OCI-LY3 (cell line): ENCODE data around the gene TMC2.
"Not testable (repeated sequence)": the region's sequence is repeated elsewhere in the genome, so short reads cannot be mapped to it uniquely, and the experiment has no call there.

ENCODE experiments used
- H2AFZ ChIP-seq: fragments of 200-600, 300-600 bp; shearing (Covaris generic); 2 replicates; pipeline ENCODE4 v1.6.0; 2014; ENCODE audit warnings: antibody characterized with exemption, low read depth, low read length
- H3K27ac ChIP-seq: fragments of 200-600, 300-600 bp; sonication (generic); 2 replicates; pipeline ENCODE4 v1.5.1; 2014; ENCODE audit warnings: mild to moderate bottlenecking, low read length, moderate library complexity, mixed read lengths
- H3K27me3 ChIP-seq: fragments of 200-600, 300-600 bp; sonication (generic); 2 replicates; pipeline ENCODE4 v1.6.1; 2014; ENCODE audit warnings: low read depth, low read length, mixed read lengths
- H3K36me3 ChIP-seq: fragments of 200-600, 300-600 bp; sonication (generic); replicated peaks from 2 replicates; pipeline ENCODE3; 2014; ENCODE audit warnings: low read depth, low read length, mixed read lengths
- H3K4me1 ChIP-seq: fragments of 300-600, 200-600 bp; sonication (generic); 2 replicates; pipeline ENCODE4 v1.6.1; 2014; ENCODE audit warnings: low read length, mixed read lengths
- H3K4me2 ChIP-seq: fragments of 200-600, 300-600 bp; sonication (generic); 2 replicates; pipeline ENCODE4 v1.6.1; 2014; ENCODE audit warnings: low read length, mixed read lengths
- H3K4me3 ChIP-seq: fragments of 300-600, 200-600 bp; sonication (generic); 2 replicates; pipeline ENCODE4 v1.5.1; 2014; ENCODE audit warnings: antibody characterized with exemption, mild to moderate bottlenecking, low read length, moderate library complexity
- H3K79me2 ChIP-seq: fragments of 300-600, 200-600 bp; shearing (Covaris generic); 2 replicates; pipeline ENCODE4 v1.6.1; 2014; ENCODE audit warnings: mild to moderate bottlenecking, low read length, mixed read lengths
- H3K9ac ChIP-seq: fragments of 300-600, 200-600 bp; shearing (Covaris generic); 2 replicates; pipeline ENCODE4 v1.6.0; 2014; ENCODE audit warnings: mild to moderate bottlenecking, low read length, moderate library complexity
- H3K9me3 ChIP-seq: fragments of 200-600, 300-600 bp; shearing (Covaris generic); 2 replicates; pipeline ENCODE4 v1.6.1; 2014; ENCODE audit warnings: low read length, mixed read lengths; ENCODE audit not compliant: insufficient read depth
- H4K20me1 ChIP-seq: fragments of 200-600, 300-600 bp; sonication (generic); 2 replicates; pipeline ENCODE4 v1.6.1; 2016; ENCODE audit warnings: low read length, mixed read lengths; ENCODE audit not compliant: insufficient read depth
- EZH2phosphoT487 ChIP-seq: fragments of 200-600 bp; shearing (Covaris generic); IDR thresholded peaks from 2 replicates; pipeline ENCODE4 v1.6.1; 2018; ENCODE audit warnings: antibody characterized with exemption, mixed run types, low read depth
- TF ChIP-seq, protein P1 (sequence below): fragments of 200-600, 300-600 bp; sonication (generic); IDR thresholded peaks from 2 replicates; pipeline ENCODE4 v1.5.1; 2014; ENCODE audit warnings: antibody characterized with exemption, low read length, low read depth

The TMC2 gene

GRCh38 chr20:2519115-2519809 lies 17.1 kb upstream of the TMC2 start:
- peaks cover 10% of the 10 kb centered on the region for H3K27me3 ChIP-seq
- H2AFZ ChIP-seq: no peak overlapping the region
- H3K4me3 ChIP-seq: no peak overlapping the region
- H3K9ac ChIP-seq: no peak overlapping the region
- H3K9me3 ChIP-seq: no peaks in the 10 kb centered on the region
- H3K36me3 ChIP-seq: no peaks in the 10 kb centered on the region
- no peak for TF ChIP-seq EZH2phosphoT487
- TF ChIP-seq, protein P1, sequence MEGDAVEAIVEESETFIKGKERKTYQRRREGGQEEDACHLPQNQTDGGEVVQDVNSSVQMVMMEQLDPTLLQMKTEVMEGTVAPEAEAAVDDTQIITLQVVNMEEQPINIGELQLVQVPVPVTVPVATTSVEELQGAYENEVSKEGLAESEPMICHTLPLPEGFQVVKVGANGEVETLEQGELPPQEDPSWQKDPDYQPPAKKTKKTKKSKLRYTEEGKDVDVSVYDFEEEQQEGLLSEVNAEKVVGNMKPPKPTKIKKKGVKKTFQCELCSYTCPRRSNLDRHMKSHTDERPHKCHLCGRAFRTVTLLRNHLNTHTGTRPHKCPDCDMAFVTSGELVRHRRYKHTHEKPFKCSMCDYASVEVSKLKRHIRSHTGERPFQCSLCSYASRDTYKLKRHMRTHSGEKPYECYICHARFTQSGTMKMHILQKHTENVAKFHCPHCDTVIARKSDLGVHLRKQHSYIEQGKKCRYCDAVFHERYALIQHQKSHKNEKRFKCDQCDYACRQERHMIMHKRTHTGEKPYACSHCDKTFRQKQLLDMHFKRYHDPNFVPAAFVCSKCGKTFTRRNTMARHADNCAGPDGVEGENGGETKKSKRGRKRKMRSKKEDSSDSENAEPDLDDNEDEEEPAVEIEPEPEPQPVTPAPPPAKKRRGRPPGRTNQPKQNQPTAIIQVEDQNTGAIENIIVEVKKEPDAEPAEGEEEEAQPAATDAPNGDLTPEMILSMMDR: no peak
- no peak overlapping the region for H3K27ac ChIP-seq
- no peaks in the 10 kb centered on the region for H3K79me2 ChIP-seq
- no peaks in the 10 kb centered on the region for H4K20me1 ChIP-seq
- peaks cover 3% of the 10 kb centered on the region; the same call in 1 of the 2 replicates for H3K4me1 ChIP-seq
- H3K4me2 ChIP-seq: no peak overlapping the region

- no peaks in the 10 kb centered on the region for H4K20me1 ChIP-seq
- no peak overlapping the region for H3K9ac ChIP-seq
- H3K27ac ChIP-seq: no peak overlapping the region
- no peaks in the 10 kb centered on the region for H3K36me3 ChIP-seq
- H2AFZ ChIP-seq: no peak overlapping the region
- no peaks in the 10 kb centered on the region for H3K79me2 ChIP-seq
- peaks cover 8% of the 10 kb centered on the region; the same call in 1 of the 2 replicates for H3K4me1 ChIP-seq
- H3K27me3 ChIP-seq: peaks cover 15% of the 10 kb centered on the region
- H3K4me2 ChIP-seq: no peak overlapping the region
- no peaks in the 10 kb centered on the region for H3K9me3 ChIP-seq
- H3K4me3 ChIP-seq: no peak overlapping the region
- TF ChIP-seq EZH2phosphoT487: no peak
- TF ChIP-seq, protein P1: no peak
Observed at GRCh38 chr20:2520617-2521016, 15.8 kb upstream of the TMC2 start.

DNA sequence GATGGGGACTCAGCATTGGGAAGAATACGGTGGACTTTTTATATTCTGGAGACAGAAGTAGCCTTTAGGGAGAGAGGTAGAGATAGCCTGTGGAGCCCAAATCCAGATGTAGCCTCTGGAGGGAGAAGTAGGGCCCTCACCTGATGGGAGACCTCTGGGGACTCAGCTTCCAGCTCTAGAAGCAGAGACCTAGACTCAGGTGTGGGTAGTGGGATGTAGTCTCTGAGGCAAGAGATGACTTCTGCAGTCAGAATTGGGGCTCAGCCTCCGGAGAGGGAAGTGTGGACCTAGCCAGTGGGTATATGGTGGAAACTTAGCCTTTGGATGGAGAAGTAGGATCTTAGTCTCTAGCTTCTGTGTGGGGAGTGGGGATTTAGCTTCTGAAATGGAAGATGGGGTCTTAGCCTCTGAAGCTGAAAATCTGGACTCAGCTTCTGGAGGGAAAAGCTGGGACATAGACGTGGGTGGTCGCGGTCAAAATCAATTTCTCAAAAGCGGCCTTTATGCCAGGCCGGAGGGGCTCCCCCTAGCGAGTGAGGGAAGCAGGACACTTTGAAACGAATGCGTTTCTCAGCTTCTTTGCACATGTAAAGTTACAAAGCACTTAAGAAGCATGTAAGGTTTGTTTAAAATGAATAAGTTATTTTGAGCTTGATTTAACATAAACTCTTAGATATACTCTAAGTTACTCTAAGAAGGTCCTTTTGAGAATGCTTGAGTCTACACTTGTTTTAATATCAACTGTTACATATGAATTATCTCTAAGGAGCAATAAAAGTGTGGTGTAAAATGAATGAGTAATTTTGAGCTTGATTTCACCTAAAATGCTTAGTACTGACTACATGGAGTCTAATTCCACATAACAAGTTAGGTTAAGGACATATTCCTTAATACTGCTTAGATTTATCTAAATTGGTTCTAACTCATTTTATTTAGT lies 14.7 kb upstream of the TMC2 start:
- no peaks in the 10 kb centered on the region for H4K20me1 ChIP-seq
- H3K36me3 ChIP-seq: no peaks in the 10 kb centered on the region
- H3K27ac ChIP-seq: no peak overlapping the region
- H3K4me3 ChIP-seq: peak overlapping the region; percentile 13; the same call in 1 of the 2 replicates
- peak overlapping the region; percentile 46 for H3K4me2 ChIP-seq
- peak overlapping the region; percentile 90 for H2AFZ ChIP-seq
- TF ChIP-seq, protein P1: peak; percentile 95
- TF ChIP-seq EZH2phosphoT487: no peak
- H3K4me1 ChIP-seq: peaks cover 8% of the 10 kb centered on the region; the same call in 1 of the 2 replicates
- no peaks in the 10 kb centered on the region for H3K79me2 ChIP-seq
- peaks cover 18% of the 10 kb centered on the region for H3K27me3 ChIP-seq
- H3K9me3 ChIP-seq: no peaks in the 10 kb centered on the region
- no peak overlapping the region for H3K9ac ChIP-seq

- not testable (repeated sequence) for H3K27ac ChIP-seq, H2AFZ ChIP-seq, H3K36me3 ChIP-seq, H3K9ac ChIP-seq, H3K4me3 ChIP-seq, H3K79me2 ChIP-seq, H3K4me1 ChIP-seq, H4K20me1 ChIP-seq, H3K4me2 ChIP-seq, H3K9me3 ChIP-seq
- peaks cover 24% of the 10 kb centered on the region for H3K27me3 ChIP-seq
Observed at GRCh38 chr20:2522826-2523429, 13.4 kb upstream of the TMC2 start.
